A549 treated with dexamethasone at 1 μM for 4 hours (cell line): ENCODE data around the gene MLLT1. TPM values are rescaled to one million over a fixed set of nuclear protein-coding genes. Genes with fewer than 3 reads are reported as not detected.

ENCODE experiments used
- total RNA-seq: library from RNA; stranded (reverse); fragments of 200-300 nt; extraction: Qiagen RNA extraction; gene quantifications from 5 replicates; pipeline ENCODE4 v1.2.3, GENCODE V29; 2022

Gene MLLT1
- total RNA-seq = 12.8 to 28.7 TPM (median 27.2 TPM) in 5 replicates

DNA sequence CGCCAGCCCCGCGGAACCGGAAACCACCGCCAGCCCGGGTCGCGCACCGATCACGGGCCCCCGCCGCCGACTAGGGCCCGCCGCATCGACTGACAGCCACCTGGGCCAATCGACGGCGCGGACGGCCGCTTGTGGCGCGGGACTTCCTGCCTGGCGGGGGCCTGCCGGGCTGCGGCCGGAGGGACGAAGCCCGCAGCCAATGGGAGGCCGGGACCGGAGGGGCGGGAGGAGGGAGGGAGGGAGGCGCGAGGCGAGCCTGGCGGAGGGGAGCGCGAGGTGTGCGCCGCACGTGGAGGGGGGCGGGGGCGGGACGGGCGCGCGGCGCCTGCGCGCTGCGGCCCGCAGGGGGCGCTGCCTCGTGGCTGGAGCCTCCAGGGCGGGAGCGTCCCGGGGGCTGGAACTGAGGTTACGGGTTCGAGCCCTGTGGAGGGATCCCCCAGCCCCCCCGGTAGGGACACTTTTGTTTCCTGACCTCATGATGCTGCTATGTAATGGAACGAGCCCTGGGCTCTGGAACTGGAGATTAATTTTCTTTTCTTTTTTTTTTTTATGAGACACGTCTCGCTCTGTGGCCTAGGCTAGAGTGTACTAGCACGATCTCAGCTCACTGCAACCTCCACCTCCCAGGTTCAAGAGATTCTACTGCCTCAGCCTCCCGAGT is at the start of gene MLLT1:
MLLT1 (minus strand) TSS at position 45 of the 661 bp plus-strand sequence. CDS start 191 bp downstream, outside the sequence.

Other genes with a start within 250 kb of the MLLT1 start
- gene RFX2, start 169.5 kb downstream of the MLLT1 start, total RNA-seq = 6.3 to 8.6 TPM (median 7.5 TPM) in 5 replicates
- gene ACSBG2, start 144.3 kb downstream of the MLLT1 start, total RNA-seq = not detected in 5 replicates
- gene ACER1, start 53.6 kb upstream of the MLLT1 start, total RNA-seq = not detected in 5 replicates
- 43.5 to 75.1 TPM (median 73.9 TPM) in 5 replicates for gene CLPP, start 81.6 kb upstream of the MLLT1 start, total RNA-seq
- 16.1 to 29.5 TPM (median 28.9 TPM) in 5 replicates for gene ALKBH7, start 92.8 kb upstream of the MLLT1 start, total RNA-seq
- gene PSPN, start 96.0 kb upstream of the MLLT1 start, total RNA-seq = 0.52 to 1.1 TPM (median 0.96 TPM) in 5 replicates
- 56.6 to 64.0 TPM (median 60.6 TPM) in 5 replicates for gene GTF2F1, start 113.2 kb upstream of the MLLT1 start, total RNA-seq
- gene KHSRP, start 144.8 kb upstream of the MLLT1 start, total RNA-seq = 175 to 228 TPM (median 223 TPM) in 5 replicates
- gene SLC25A41, start 153.8 kb upstream of the MLLT1 start, total RNA-seq = 0.09 to 0.22 TPM (median 0.14 TPM) in 5 replicates
- 15.0 to 23.2 TPM (median 20.4 TPM) in 5 replicates for gene SLC25A23, start 179.8 kb upstream of the MLLT1 start, total RNA-seq
- 2.6 to 3.8 TPM (median 3.5 TPM) in 5 replicates for gene CRB3, start 184.3 kb upstream of the MLLT1 start, total RNA-seq
- gene DENND1C, start 201.8 kb upstream of the MLLT1 start, total RNA-seq = 0.13 to 0.25 TPM (median 0.21 TPM) in 5 replicates
- gene TUBB4A, start 222.3 kb upstream of the MLLT1 start, total RNA-seq = 5.5 to 8.4 TPM (median 8.1 TPM) in 5 replicates